ENCODE measurements around the gene PLA2R1.

DNA sequence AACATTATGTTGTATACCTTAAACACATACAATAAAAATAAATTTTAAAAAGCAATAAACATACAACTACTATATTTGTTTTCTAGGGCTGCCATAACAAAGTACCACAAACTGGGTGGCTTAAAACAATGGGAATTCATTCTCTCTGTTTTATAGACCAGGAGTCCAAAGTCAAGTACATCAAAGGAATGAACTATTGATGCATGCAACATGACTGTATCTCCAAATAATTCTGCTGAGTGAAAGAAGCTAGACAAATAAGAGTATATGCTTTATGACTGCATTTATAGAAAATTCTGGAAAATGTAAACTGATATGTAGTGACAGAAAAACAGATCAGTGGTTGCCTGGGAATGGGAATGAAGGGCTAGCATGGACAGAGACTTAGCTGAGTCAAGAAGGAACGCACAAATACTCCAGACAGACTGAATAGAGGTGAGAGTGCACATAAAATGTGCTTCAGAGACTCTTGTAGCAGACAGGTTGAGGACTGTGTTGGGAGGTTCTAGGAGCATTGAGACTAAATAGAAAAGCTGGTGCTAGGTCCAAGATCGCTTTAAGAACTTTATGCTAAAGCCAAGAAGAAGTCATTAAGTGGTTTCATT is 11.0 kb upstream of the PLA2R1 start:
- TF ChIP-seq, protein P1, sequence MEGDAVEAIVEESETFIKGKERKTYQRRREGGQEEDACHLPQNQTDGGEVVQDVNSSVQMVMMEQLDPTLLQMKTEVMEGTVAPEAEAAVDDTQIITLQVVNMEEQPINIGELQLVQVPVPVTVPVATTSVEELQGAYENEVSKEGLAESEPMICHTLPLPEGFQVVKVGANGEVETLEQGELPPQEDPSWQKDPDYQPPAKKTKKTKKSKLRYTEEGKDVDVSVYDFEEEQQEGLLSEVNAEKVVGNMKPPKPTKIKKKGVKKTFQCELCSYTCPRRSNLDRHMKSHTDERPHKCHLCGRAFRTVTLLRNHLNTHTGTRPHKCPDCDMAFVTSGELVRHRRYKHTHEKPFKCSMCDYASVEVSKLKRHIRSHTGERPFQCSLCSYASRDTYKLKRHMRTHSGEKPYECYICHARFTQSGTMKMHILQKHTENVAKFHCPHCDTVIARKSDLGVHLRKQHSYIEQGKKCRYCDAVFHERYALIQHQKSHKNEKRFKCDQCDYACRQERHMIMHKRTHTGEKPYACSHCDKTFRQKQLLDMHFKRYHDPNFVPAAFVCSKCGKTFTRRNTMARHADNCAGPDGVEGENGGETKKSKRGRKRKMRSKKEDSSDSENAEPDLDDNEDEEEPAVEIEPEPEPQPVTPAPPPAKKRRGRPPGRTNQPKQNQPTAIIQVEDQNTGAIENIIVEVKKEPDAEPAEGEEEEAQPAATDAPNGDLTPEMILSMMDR (IDR thresholded peaks at IDR 0.05), result no peak
- TF ChIP-seq TCF7L2 (IDR thresholded peaks at IDR 0.05; ENCODE audit: low read depth, low read length), result no peak
- TF ChIP-seq REST (IDR thresholded peaks at IDR 0.05; ENCODE audit: insufficient read depth in 1 of 2, low read depth in 2 of 2, low read length in 1 of 2), result no peak
- TF ChIP-seq POLR2AphosphoS5 (IDR thresholded peaks at IDR 0.05; ENCODE audit: low read depth, low read length), result no peak
- TF ChIP-seq SIN3A (IDR thresholded peaks at IDR 0.05; ENCODE audit: borderline replicate concordance, insufficient read depth, low read depth, low read length), result no peak

Measured in Panc1 (cell line).